ENCODE data around the gene THAP4.

Gene THAP4

GRCh38 chr2:241677392-241677791 is 40.4 kb upstream of the THAP4 start:
- no peak overlapping the region for H3K4me3 ChIP-seq (replicated peaks; ENCODE audit: low read depth, low read length)
- no peak for DNase-seq (ENCODE audit: low read depth)
- TF ChIP-seq CTCF (IDR thresholded peaks at IDR 0.05; ENCODE audit: low read length, missing control alignments), result no peak

GRCh38 chr2:241676665-241677064 is 39.7 kb upstream of the THAP4 start:
- TF ChIP-seq CTCF (IDR thresholded peaks at IDR 0.05; ENCODE audit: low read length, missing control alignments), result no peak
- no peak overlapping the region for H3K4me3 ChIP-seq (replicated peaks; ENCODE audit: low read depth, low read length)
- DNase-seq (ENCODE audit: low read depth), result no peak

- H3K4me3 ChIP-seq (replicated peaks; ENCODE audit: low read depth, low read length), result no peak overlapping the region
- DNase-seq (ENCODE audit: low read depth), result no peak
- no peak for TF ChIP-seq CTCF (IDR thresholded peaks at IDR 0.05; ENCODE audit: low read length, missing control alignments)
These were observed 38.9 kb upstream of the THAP4 start for GRCh38 chr2:241675885-241676284.

- no peak for DNase-seq (ENCODE audit: low read depth)
- no peak for TF ChIP-seq CTCF (IDR thresholded peaks at IDR 0.05; ENCODE audit: low read length, missing control alignments)
- H3K4me3 ChIP-seq (replicated peaks; ENCODE audit: low read depth, low read length), result no peak overlapping the region
These were observed 37.1 kb upstream of the THAP4 start for GRCh38 chr2:241673797-241674725.

GRCh38 chr2:241673189-241673663 is 36.3 kb upstream of the THAP4 start:
- no peak for DNase-seq (ENCODE audit: low read depth)
- H3K4me3 ChIP-seq (replicated peaks; ENCODE audit: low read depth, low read length), result no peak overlapping the region
- TF ChIP-seq CTCF (IDR thresholded peaks at IDR 0.05; ENCODE audit: low read length, missing control alignments), result no peak

GRCh38 chr2:241672243-241673188 is 35.6 kb upstream of the THAP4 start:
- no peak for TF ChIP-seq CTCF (IDR thresholded peaks at IDR 0.05; ENCODE audit: low read length, missing control alignments)
- DNase-seq (ENCODE audit: low read depth), result no peak
- no peak overlapping the region for H3K4me3 ChIP-seq (replicated peaks; ENCODE audit: low read depth, low read length)

Measured in fibroblast of pulmonary artery (primary cell).